ENCODE measurements around the gene EIPR1. TPM values are rescaled to one million over a fixed set of nuclear protein-coding genes. Genes with fewer than 3 reads are reported as not detected.

EIPR1 gene
- total and polyA plus RNA-seq, 10 of the 15 experiments (the other 5 are each of a cell fraction or from before 2014, with no cell fraction given) = 23.6 to 61.2 (median 42.2) TPM

DNA sequence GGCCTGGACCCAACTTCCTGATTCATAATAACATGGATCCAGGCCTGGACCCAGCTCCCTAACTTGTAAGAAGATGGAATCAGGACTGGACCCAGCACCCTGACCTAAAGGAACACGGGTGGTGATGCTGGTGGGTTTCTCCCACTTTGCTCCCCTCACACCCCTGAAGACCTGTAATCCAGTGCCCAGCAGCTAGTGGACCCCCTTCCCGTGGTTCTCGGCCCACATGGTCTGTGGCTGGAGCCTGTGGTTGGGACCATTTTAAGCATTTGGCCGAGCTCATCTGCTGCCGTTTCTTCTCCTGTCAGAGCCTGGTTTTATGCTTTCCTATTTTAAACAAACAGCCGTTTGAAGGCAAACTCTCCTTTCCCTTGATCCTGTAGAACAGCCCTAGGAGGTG, 232.8 kb downstream of the EIPR1 start:
- Histone ChIP-seq H3K4me2 (ENCODE audit: control insufficient read depth, insufficient read depth) (no peak overlapping the region), H3K9ac (ENCODE audit: control insufficient read depth, insufficient read depth, low read length) (no peak overlapping the region), H2AFZ (ENCODE audit: control insufficient read depth, low read depth, low read length) (no peak overlapping the region), H3K27ac (ENCODE audit: control insufficient read depth, insufficient read depth) (no peak overlapping the region), H3K79me2 (ENCODE audit: control insufficient read depth, insufficient read depth, low read length) (no peaks in the 10 kb centered on the region), H4K20me1 (ENCODE audit: control insufficient read depth, insufficient read depth) (no peaks in the 10 kb centered on the region), H3K36me3 (ENCODE audit: control insufficient read depth in 2 of 2, insufficient read depth in 2 of 2, low read length in 1 of 2) (no peaks in the 10 kb centered on the region; a peak in 1 of 4 replicates), H3K27me3 (replicated peaks in 1 of 2; ENCODE audit: control insufficient read depth in 2 of 2, insufficient read depth in 2 of 2, low read length in 1 of 2) (no peaks in the 10 kb centered on the region), H3K9me3 (replicated peaks; ENCODE audit: control insufficient read depth, insufficient read depth, low read length) (no peaks in the 10 kb centered on the region; the same call in 2 of the 3 replicates), H3K4me3 (no peak overlapping the region), H3K4me1 (ENCODE audit: control insufficient read depth, insufficient read depth, low read length) (no peaks in the 10 kb centered on the region)
- TF ChIP-seq ZZZ3 (IDR thresholded peaks at IDR 0.05; ENCODE audit: control insufficient read depth, insufficient read length, low read depth) = no peak
- no peak for TF ChIP-seq FOS (IDR thresholded peaks at IDR 0.05; ENCODE audit: borderline replicate concordance, extremely low read depth, insufficient read length)
- TF ChIP-seq, protein P1, sequence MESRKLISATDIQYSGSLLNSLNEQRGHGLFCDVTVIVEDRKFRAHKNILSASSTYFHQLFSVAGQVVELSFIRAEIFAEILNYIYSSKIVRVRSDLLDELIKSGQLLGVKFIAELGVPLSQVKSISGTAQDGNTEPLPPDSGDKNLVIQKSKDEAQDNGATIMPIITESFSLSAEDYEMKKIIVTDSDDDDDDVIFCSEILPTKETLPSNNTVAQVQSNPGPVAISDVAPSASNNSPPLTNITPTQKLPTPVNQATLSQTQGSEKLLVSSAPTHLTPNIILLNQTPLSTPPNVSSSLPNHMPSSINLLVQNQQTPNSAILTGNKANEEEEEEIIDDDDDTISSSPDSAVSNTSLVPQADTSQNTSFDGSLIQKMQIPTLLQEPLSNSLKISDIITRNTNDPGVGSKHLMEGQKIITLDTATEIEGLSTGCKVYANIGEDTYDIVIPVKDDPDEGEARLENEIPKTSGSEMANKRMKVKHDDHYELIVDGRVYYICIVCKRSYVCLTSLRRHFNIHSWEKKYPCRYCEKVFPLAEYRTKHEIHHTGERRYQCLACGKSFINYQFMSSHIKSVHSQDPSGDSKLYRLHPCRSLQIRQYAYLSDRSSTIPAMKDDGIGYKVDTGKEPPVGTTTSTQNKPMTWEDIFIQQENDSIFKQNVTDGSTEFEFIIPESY (IDR thresholded peaks at IDR 0.05) = no peak
- no peak for TF ChIP-seq SREBF1 (IDR thresholded peaks at IDR 0.05; ENCODE audit: low read length)
- TF ChIP-seq IRF4 (IDR thresholded peaks at IDR 0.05; ENCODE audit: low read depth, low read length) = no peak
- TF ChIP-seq SP1 (IDR thresholded peaks at IDR 0.05; ENCODE audit: low read depth, low read length) = no peak
- no peak for TF ChIP-seq MYC (IDR thresholded peaks at IDR 0.05; ENCODE audit: insufficient read depth, insufficient read length, insufficient replicate concordance, low read length, severe bottlenecking)
- TF ChIP-seq HDGF (IDR thresholded peaks at IDR 0.05) = no peak
- TF ChIP-seq, protein P2, sequence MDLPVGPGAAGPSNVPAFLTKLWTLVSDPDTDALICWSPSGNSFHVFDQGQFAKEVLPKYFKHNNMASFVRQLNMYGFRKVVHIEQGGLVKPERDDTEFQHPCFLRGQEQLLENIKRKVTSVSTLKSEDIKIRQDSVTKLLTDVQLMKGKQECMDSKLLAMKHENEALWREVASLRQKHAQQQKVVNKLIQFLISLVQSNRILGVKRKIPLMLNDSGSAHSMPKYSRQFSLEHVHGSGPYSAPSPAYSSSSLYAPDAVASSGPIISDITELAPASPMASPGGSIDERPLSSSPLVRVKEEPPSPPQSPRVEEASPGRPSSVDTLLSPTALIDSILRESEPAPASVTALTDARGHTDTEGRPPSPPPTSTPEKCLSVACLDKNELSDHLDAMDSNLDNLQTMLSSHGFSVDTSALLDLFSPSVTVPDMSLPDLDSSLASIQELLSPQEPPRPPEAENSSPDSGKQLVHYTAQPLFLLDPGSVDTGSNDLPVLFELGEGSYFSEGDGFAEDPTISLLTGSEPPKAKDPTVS (IDR thresholded peaks at IDR 0.05; ENCODE audit: low read depth, low read length) = no peak
- intact Hi-C loops (cut with micrococcal nuclease; ENCODE audit: unreplicated experiment) (no loop called here), in situ Hi-C loops (cut with MboI) (no loop called here)
- no peak for FAIRE-seq
- POLR2A ChIA-PET = no interaction called here
- RAD21 ChIA-PET (ENCODE audit: unreplicated experiment) = no interaction called here
- no TSS peak for BruUV-seq (replicated peaks)
- no peak for DNase-seq (ENCODE audit: low read depth, low spot score)
- SMC1A ChIA-PET (ENCODE audit: uncharacterized antibody, unreplicated experiment) = no interaction called here
- CTCF ChIA-PET = no interaction called here
- WGBS (ENCODE audit: insufficient coverage, insufficient replicate concordance, low lambda C conversion rate, missing lambda C conversion rate) = 41% methylated on average over 6 of the region's 6 CpGs
- ATAC-seq = no peak
